HepG2 (cell line): ENCODE measurements around the gene COL18A1. TPM values are rescaled to one million over a fixed set of nuclear protein-coding genes. Genes with fewer than 3 reads are reported as not detected.

Source experiments
- ATAC-seq: fragments of 200-7000 bp; cut with Tn5 transposase; 3 replicates; pipeline ENCODE4 v1.9.1; 2020; ENCODE audit warnings: mild to moderate bottlenecking, moderate library complexity
- BruUV-seq: library from RNA; stranded (reverse); fragments of 400-500 nt; replicated peaks from 2 replicates; lab custom pipeline; 2021; lab: Mats Ljungman, UMichigan
- CTCF ChIA-PET: fragments of 300-600 bp; formaldehyde crosslinking; extraction: SDS; loops from one replicate; lab custom pipeline; 2021; ENCODE audit warnings: low total read pairs, inconsistent platforms, low intra/inter-chr PET ratio; lab: Yijun Ruan, JAX
- POLR2A ChIA-PET: fragments of 350-600 bp; sonication (Branson Sonifier 250); formaldehyde crosslinking; loops from one replicate; lab custom pipeline; 2020; ENCODE audit warnings: antibody characterized with exemption, inconsistent platforms; lab: Yijun Ruan, JAX
- DNase-seq: peaks from one replicate; pipeline ENCODE4 v3.0.0-alpha.2; 2015; ENCODE audit warnings: low spot score
- FAIRE-seq: peaks from 3 replicates; lab custom pipeline; 2011; peaks lifted over from hg19 to GRCh38; lab: Jason Lieb, UNC
- H2AFZ ChIP-seq: one replicate; pipeline ENCODE4 v1.6.1; 2011; ENCODE audit warnings: low read length, inconsistent platforms
- H3K27ac ChIP-seq: fragments of 300-600 bp; 3 replicates; pipeline ENCODE4 v1.8.0; 2011; ENCODE audit warnings: mixed run types, mild to moderate bottlenecking, mixed read lengths, low read length, inconsistent platforms; ENCODE audit not compliant: insufficient read depth; ENCODE audit errors: extremely low read length
- H3K27me3 ChIP-seq, 2 experiments: fragments of 200-600 bp in 1 of 2; 2 replicates in 1 of 2; 3 replicates in 1 of 2; pipeline versions ENCODE4 v1.6.0 to v1.8.0; 2011; ENCODE audit warnings: low read length in 2 of 2, mild to moderate bottlenecking in 2 of 2, moderate library complexity in 2 of 2, inconsistent platforms in 1 of 2; ENCODE audit not compliant: insufficient read depth in 2 of 2, control insufficient read depth in 1 of 2
- H3K36me3 ChIP-seq, 2 experiments: fragments of 200-600 bp in 1 of 2; replicated peaks in 1 of 2; 2 replicates in 1 of 2; 3 replicates in 1 of 2; pipeline versions ENCODE4 v1.5.1 to v1.8.0; 2011; ENCODE audit warnings: low read length in 2 of 2, inconsistent platforms in 1 of 2; ENCODE audit not compliant: insufficient read depth in 2 of 2, control insufficient read depth in 1 of 2
- H3K4me1 ChIP-seq: 2 replicates; pipeline ENCODE4 v1.5.1; 2012; ENCODE audit warnings: low read length, inconsistent platforms; ENCODE audit not compliant: insufficient read depth
- H3K4me2 ChIP-seq: 2 replicates; pipeline ENCODE4 v1.6.0; 2011; ENCODE audit warnings: low read depth, low read length, inconsistent platforms
- H3K4me3 ChIP-seq, 3 experiments: fragments of 200-600 bp in 1 of 3; sonication (generic), shearing (Covaris generic) in 1 of 3; replicated peaks in 1 of 3; 2 replicates each; pipeline ENCODE4 v1.5.1; 2011 to 2016; ENCODE audit warnings: low read length in 3 of 3, inconsistent platforms in 2 of 3, low read depth in 2 of 3, mild to moderate bottlenecking in 2 of 3, control low read depth in 1 of 3, mixed read lengths in 1 of 3; ENCODE audit not compliant: insufficient read depth in 1 of 3
- H3K79me2 ChIP-seq: one replicate; pipeline ENCODE4 v1.6.1; 2011; ENCODE audit warnings: low read length, inconsistent platforms; ENCODE audit not compliant: insufficient read depth
- H3K9ac ChIP-seq: 2 replicates; pipeline ENCODE4 v1.6.0; 2011; ENCODE audit warnings: mild to moderate bottlenecking, low read depth, low read length, inconsistent platforms; ENCODE audit not compliant: insufficient read depth
- H3K9me3 ChIP-seq: 2 replicates; pipeline ENCODE4 v1.5.1; 2012; ENCODE audit warnings: mild to moderate bottlenecking, low read length
- H4K20me1 ChIP-seq: 2 replicates; pipeline ENCODE4 v1.6.0; 2011; ENCODE audit warnings: inconsistent platforms, mild to moderate bottlenecking, low read length, moderate library complexity; ENCODE audit not compliant: insufficient read depth
- CEBPB ChIP-seq: IDR thresholded peaks from 2 replicates; pipeline ENCODE4 v1.6.1; 2011; ENCODE audit warnings: low read depth, low read length, improper control_type of control experiment, borderline replicate concordance
- ELF1 ChIP-seq: sonication (generic); formaldehyde crosslinking; IDR thresholded peaks from 2 replicates; pipeline ENCODE4 v1.4.0; 2020; ENCODE audit warnings: missing genetic modification reagents
- PHB2 ChIP-seq: fragments of 450-650 bp; IDR thresholded peaks from 2 replicates; pipeline ENCODE4 v1.6.1; 2018; ENCODE audit not compliant: partially characterized antibody
- REPIN1 ChIP-seq: sonication (generic); formaldehyde crosslinking; IDR thresholded peaks from 2 replicates; pipeline ENCODE4 v1.8.0; 2022; ENCODE audit warnings: missing genetic modification reagents, low read depth, mild to moderate bottlenecking, borderline replicate concordance
- SIX4 ChIP-seq: sonication (generic); formaldehyde crosslinking; IDR thresholded peaks from 2 replicates; pipeline ENCODE4 v1.4.0; 2020; ENCODE audit warnings: missing genetic modification reagents
- ZNF24 ChIP-seq: fragments of 450-650 bp; IDR thresholded peaks from 2 replicates; pipeline ENCODE4 v1.6.1; 2017; ENCODE audit warnings: antibody characterized with exemption, mild to moderate bottlenecking
- ZNF446 ChIP-seq: sonication (generic); formaldehyde crosslinking; IDR thresholded peaks from 2 replicates; pipeline ENCODE4 v1.5.0; 2020; ENCODE audit warnings: mild to moderate bottlenecking, missing genetic modification reagents
- ZNF574 ChIP-seq: sonication (generic); formaldehyde crosslinking; IDR thresholded peaks from 2 replicates; pipeline ENCODE4 v1.4.0; 2020; ENCODE audit warnings: missing genetic modification reagents
- ZNF674 ChIP-seq: sonication (generic); formaldehyde crosslinking; IDR thresholded peaks from 2 replicates; pipeline ENCODE4 v1.5.0; 2020; ENCODE audit warnings: low read depth, mild to moderate bottlenecking, missing genetic modification reagents
- ZNF768 ChIP-seq: sonication (generic); formaldehyde crosslinking; IDR thresholded peaks from 2 replicates; pipeline ENCODE4 v1.4.0; 2020; ENCODE audit warnings: missing genetic modification reagents
- ZNF772 ChIP-seq: sonication (generic); formaldehyde crosslinking; IDR thresholded peaks from 2 replicates; pipeline ENCODE4 v1.5.0; 2020; ENCODE audit warnings: mild to moderate bottlenecking, missing genetic modification reagents
- ZNF839 ChIP-seq: sonication (generic); formaldehyde crosslinking; IDR thresholded peaks from 2 replicates; pipeline ENCODE4 v1.4.0; 2020; ENCODE audit warnings: missing genetic modification reagents, mild to moderate bottlenecking, borderline replicate concordance
- WGBS: methylation state at CpG from one replicate; pipeline ENCODE4 v1.1.6; 2017; ENCODE audit warnings: low lambda C conversion rate; 5-methylcytosine and 5-hydroxymethylcytosine counted together
- in situ Hi-C: cut with HindIII; loops from 2 replicates; pipeline ENCODE4 v1.10.0; 2017; ENCODE audit warnings: low pct_unique_long_range_greater_than_20kb; ENCODE audit not compliant: extremely low pct_ligation_motif_present
- intact Hi-C: fragments of 100-400 bp; cut with micrococcal nuclease; formaldehyde crosslinking; loops from one replicate; pipeline ENCODE4 v1.10.0; 2022; ENCODE audit not compliant: unreplicated experiment
- polyA plus RNA-seq, 8 experiments: library from polyadenylated mRNA; depleted of rRNA in 3 of 8; stranded (reverse) in 7 of 8; unstranded in 1 of 8; fragments of >200 nt; fragmentation: Illumina TruSeq in 4 of 8; extraction: Trizol in 4 of 8; gene quantifications; 2 replicates each; pipeline versions ENCODE4 v1.2.1 to v1.2.3, GENCODE V29; 2011 to 2016; ENCODE audit warnings: low read depth in 4 of 8, missing spikeins in 1 of 8, mixed read lengths in 1 of 8; ENCODE audit not compliant: insufficient read depth in 1 of 8
- total RNA-seq, 5 experiments: library from RNA; depleted of rRNA; stranded (reverse); fragments of >200 nt; fragmentation: Illumina TruSeq; extraction: Trizol; gene quantifications; 2 replicates each; pipeline ENCODE4 v1.2.3, GENCODE V29; 2016; ENCODE audit warnings: low read depth in 1 of 5

COL18A1 gene
- total and polyA plus RNA-seq, 2 of the 13 experiments (the other 11 are each of a cell fraction or from before 2014, with no cell fraction given) = 79.0 to 102 TPM

- H3K79me2 ChIP-seq = peaks cover 43% of the 10 kb centered on the region
- H3K4me2 ChIP-seq = peak overlapping the region; percentile 86
- peak overlapping the region; percentile 78 to 79 (median 79); a peak in 5 of 6 replicates for H3K4me3 ChIP-seq
- POLR2A ChIA-PET = no interaction called here
- FAIRE-seq = no peak
- H3K9me3 ChIP-seq = peaks cover 4% of the 10 kb centered on the region
- H3K4me1 ChIP-seq = peaks cover 51% of the 10 kb centered on the region
- intact Hi-C loops (loop anchor here (10.0 kb wide), 1 partner anchor 111 kb away; no protein-coding TSS in a partner anchor), in situ Hi-C loops (no loop called here)
- CTCF ChIA-PET = no interaction called here
- H2AFZ ChIP-seq = no peak overlapping the region
- no TSS peak for BruUV-seq
- H4K20me1 ChIP-seq = peaks cover 18% of the 10 kb centered on the region
- peaks cover 7 to 39% of the 10 kb centered on the region in 2 experiments for H3K27me3 ChIP-seq
- no CpG with 5 or more reads among the region's 86 CpGs for WGBS
- peak overlapping the region; percentile 80 for H3K27ac ChIP-seq
- TF ChIP-seq ZNF839 (CRISPR knock-in tag) (no peak), ZNF674 (no peak), ZNF574 (CRISPR knock-in tag) (peak; percentile 34; the same call in 1 of the 2 replicates), CEBPB (no peak), REPIN1 (CRISPR knock-in tag) (0 out of 2 replicates have a peak, but pooled peaks have one; percentile 1), ELF1 (CRISPR knock-in tag) (no peak), ZNF24 (no peak), ZNF446 (CRISPR knock-in tag) (0 out of 2 replicates have a peak, but pooled peaks have one; percentile 14), SIX4 (no peak), ZNF768 (CRISPR knock-in tag) (peak; percentile 0; the same call in 1 of the 2 replicates), PHB2 (no peak), ZNF772 (CRISPR knock-in tag) (0 out of 2 replicates have a peak, but pooled peaks have one; percentile 9)
- no peak for DNase-seq
- peak overlapping the region; percentile 88 for H3K9ac ChIP-seq
- H3K36me3 ChIP-seq = no peaks in the 10 kb centered on the region; a peak in 1 of 5 replicates
- ATAC-seq = no peak
Measured at GRCh38 chr21:45405271-45405818, 380 bp downstream of the COL18A1 start.
